Activated T-cell treated with anti-CD3 and anti-CD28 coated beads for 1 hour (primary cell): ENCODE data around the gene PSTPIP1.
"Not testable (repeated sequence)": the region's sequence is repeated elsewhere in the genome, so short reads cannot be mapped to it uniquely, and the experiment has no call there.

Experiments
- DNase-seq: peaks from one replicate; pipeline ENCODE4 v3.0.0-alpha.2; 2020; ENCODE audit warnings: low read depth

PSTPIP1 gene

DNA sequence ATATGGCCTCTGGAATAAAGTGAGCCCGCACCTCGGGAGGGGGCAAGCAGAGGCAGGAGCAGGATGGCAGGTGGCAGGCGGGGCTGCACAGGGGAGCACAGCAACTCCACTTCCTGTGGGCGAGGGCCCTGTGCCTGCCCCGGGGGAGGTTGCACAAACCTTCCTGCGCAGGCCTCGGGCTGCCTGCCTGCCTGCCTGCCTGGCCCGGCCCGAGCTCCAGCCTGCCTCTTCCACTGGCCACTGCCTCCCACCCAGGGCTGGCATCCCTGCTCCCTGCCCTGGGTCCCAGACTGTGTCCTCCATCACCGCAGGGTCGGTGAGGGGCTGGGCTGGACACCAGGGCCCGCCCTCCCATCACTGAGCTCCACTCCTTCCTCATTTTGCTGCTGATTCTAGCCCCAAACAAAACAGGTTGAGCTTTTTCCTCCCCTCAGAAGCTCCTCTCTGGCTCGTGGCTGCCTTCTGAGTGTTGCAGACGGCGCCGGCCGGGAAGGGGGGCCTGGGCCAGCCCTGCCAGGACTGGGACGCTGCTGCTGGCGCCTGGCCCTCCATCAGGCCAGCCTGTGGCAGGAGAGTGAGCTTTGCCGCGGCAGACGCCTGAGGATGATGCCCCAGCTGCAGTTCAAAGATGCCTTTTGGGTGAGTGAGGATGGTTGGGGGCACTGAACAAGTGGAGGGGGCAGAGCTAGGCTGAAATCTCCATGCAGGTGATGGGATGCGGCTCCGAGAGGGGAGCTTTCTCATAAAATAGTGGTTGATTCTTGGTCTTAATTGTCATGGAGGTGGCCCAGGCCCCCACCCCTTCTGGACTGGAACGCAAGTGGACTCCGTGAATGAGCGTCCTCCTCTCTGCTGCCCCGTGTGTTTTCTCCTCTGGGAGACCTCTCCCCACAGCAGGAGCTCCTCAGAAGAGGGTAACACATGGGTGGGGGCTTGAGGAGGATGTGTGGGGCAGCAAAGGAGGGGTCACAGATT is at the start of gene PSTPIP1:
PSTPIP1 (plus strand) TSS at position 156 of the 975 bp plus-strand sequence; CDS start at position 604, 448 bp downstream.
- DNase-seq: peak; percentile 50

GRCh38 chr15:76945494-76946093 is 49.3 kb upstream of the PSTPIP1 start:
- DNase-seq: no peak

DNA sequence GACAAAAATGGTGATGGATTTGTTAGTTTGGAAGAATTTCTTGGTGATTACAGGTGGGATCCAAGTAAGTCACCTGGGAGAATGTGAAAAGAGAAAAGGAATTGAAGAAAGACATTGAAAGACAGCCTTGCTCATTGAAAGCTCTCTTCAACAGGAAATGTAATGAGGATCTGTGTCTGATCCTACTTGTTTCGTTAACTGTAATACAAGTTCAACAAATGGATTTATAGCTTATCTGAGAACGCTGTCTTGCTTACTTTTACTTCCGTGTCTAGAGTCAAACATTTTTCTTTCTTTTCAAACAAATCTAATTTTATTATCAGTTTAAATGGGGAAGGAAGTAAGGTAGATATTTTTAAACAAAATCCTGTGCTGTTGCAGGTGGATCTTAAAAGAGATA is 47.5 kb upstream of the PSTPIP1 start:
- no peak for DNase-seq

DNA sequence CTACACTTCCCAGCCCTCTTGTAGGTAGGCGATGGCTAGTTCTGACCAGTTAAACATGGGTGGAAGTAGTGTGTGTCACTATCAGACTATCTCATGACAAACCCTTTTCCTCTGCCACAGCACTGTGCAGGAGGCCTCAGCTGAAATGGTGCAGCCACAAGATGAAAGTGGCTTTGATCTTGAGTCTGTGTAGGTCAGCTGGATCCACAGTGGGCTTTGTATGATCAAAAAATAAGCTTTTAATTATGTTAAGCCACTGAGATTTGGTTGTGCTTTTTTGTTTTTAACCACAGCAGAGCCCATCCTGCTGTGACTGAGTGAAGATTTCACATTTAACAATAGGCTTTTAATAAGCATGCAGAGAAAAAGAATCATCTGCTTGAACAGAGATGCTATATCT is 43.7 kb upstream of the PSTPIP1 start:
- no peak for DNase-seq

DNA sequence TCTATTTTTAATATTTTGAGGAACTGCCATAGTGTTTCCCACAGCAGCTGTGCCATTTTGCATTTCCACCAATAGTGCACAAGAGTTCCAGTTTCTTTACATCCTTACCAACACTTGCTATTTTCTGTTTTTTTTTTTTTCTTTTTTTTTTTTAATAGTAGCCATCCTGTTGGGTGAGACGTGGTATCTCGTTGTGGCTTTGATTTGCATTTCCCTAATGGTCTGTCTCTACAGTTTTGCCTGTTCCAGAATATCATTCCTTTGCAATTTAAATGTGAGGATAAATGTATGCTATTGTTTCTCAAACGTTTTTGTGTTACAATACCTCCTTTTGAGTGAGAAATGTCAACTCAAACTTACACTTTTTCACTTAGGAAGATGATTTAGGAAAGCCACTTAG is 41.0 kb upstream of the PSTPIP1 start:
- no peak for DNase-seq

DNA sequence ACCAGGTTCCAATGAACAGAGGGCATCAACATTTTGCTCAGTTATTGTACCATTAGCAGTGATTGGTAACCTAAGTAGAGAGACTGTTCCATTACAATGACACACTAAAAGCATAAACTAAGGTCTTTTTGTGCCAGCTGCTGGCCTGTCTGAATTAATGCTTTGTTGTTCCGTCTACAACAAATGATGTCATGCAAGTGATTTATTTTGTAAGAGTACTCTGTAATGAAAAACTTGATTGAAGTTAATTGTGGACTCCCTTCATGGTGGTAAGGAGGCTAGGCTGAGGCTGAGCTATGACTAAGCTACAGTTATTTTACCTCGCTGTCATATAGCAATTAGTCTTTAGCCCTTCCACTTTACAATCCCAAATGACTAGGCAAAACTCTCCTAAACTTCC is 40.2 kb upstream of the PSTPIP1 start:
- DNase-seq: no peak

DNA sequence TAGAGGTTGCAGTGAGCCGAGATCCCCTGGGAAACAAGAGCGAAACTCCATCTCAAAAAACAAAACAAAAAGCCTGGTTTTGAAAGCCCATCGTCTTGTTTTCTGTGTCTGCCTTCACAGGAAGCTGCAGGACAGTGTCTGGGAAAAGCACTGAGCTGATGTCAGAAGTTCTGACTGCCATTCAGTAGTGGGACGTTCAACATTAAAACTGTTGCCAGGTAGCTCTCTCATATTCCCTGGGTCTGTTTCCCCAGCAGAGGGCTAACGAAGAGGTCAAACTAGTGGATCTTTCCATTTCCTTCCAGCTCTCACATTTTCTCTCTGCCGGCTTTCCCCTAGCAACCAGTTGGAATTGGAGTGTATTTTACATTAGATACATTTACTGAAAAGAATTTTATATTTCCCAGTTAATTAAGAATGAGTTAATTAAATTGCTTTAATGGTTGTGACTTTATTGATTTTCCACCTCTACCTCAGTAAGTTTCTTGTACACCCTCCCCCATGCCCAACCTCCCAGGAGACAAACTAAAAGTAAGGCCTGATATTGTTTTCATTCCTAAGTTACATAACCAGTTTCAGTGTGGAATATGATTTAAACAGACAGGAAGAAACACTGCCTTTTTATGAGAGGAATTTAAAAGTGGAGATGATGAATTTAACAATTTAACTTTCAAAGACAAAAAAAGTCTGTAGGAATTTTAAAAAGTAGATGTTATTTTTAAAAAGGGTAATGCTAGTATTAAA is 33.5 kb upstream of the PSTPIP1 start:
- no peak for DNase-seq

DNA sequence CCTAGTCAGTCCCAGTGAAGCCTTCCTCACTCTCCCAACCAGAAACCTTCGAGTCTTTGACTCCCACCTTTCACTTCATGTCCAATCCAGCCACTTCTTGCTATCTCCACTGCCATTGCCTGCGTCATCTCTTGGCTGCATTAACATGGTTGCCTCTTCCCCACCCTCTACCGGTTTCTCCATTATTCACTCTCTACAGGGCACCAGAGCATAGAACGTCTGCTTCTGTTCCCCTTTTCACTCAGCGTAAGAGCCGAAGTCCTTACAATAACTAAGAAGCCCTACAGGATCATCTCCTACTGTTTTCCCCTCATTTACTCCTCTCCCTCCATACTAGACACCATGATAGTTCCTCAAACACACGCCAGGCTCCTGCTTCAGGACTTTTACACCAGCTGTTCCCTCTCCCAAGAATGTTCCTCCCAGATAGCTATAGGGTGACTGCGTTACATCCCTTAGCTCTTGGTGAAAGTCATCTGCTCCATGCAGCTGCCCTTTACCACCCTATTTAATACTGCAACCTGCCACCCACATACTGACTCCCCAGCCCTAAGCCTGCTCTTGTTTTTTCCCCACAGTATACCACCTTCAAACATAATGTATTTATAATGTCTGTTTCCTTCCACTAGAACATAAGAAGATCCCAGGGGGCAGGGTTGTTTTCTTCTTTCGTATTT is 32.5 kb upstream of the PSTPIP1 start:
- no peak for DNase-seq

DNA sequence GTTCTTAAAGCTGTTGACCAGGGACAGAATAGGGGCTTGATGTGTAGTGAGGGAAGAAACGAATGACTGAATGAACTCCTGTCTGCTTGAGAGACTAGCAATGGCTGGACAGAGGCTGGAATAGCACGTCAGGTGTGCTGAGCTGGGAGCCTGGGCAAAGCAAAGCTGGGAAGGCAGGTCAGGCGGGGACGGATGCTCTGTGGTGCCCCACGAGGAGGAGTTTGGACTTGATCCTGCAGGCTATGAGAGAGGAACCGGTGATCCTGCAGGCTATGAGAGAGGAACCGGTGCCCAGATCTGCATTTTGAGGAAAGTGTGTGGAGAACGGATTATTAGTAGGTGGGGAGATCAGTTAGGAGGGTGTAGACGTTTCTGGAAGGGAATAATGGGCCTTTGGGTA is 31.3 kb upstream of the PSTPIP1 start:
- no peak for DNase-seq

DNA sequence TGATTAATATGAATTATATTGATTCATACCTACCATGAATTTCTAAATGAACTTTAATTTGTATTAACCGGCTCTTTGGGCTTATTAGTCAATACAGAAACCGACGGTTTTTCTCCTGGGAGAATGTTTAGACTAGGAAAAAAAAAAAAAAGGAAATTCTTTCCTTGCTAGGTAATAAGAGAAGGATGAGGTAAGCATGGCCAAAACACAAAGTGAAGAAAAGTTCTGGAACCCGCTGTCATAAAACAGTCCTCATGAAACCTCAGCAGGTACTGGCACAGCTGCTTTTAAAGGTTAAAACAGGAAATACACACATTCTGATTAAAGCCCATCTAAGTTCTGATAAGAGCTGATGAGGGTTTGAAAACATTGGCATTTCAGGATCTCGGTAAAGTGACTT is 30.8 kb upstream of the PSTPIP1 start:
- DNase-seq: no peak

DNA sequence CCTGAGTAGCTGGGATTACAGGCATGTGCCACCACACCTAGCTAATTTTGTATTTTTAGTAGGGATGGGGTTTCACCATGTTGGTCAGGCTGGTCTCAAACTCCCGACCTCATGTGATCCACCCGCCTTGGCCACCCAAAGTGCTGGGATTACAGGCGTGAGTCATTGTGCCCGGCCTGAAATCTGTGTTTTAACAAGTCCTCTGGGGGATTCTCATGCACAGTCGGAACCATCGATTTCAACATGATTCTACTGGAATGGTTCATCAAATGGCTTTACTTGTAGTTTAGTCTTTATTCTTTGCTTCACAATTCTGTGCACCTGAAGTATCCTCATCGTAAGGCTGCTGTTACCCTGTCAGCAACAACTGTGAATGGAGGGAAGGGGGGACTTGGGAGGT is 28.9 kb upstream of the PSTPIP1 start:
- DNase-seq: not testable (repeated sequence)

- no peak for DNase-seq
Observed at GRCh38 chr15:76967067-76967466, 27.9 kb upstream of the PSTPIP1 start.

- no peak for DNase-seq
Observed at GRCh38 chr15:76968306-76968705, 26.6 kb upstream of the PSTPIP1 start.

DNA sequence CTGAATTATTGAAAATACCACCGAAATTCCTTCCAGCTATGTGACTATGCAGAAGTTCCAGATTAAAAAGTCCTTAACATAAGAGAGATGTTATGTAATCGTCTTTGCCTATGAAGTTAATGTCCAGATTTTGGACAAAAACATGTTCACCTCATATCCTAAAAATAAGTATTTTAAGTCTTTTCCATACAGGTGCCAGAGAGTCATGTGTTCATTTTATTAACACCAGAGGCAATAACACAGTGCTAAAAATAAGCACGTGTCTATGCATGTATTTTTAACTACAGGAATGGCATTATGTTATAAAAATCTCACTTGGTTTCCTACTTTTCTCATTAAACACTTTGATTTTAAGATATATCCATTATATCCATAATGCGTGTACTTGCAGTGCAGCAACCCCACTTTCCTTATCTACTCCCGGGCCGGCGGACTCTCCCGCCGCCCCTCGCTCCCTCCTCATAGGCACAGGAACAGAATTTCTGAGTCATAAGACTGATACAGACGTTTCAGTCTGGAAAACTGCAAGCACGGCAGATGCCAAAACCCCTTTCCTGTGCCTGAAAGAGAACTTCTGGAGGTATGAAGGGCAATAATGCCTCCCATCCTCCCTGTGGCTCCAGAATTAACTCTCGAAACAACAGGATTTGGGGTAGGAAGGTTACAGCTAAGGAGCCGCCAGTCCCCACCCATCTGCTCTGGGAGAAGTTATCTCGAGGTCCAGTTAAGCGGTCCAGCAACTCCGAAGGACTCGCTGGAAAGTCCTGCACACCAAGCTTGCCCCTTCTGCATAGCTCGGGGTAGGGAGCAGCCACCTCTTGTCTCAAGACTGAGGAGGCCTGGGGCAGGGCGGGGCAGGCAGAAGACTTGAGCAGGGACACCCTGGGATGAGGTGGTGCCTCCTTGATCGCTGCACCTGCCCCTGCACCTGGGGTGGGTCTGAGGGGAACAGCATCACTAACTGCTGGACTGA is 22.3 kb upstream of the PSTPIP1 start:
- no peak for DNase-seq

GRCh38 chr15:76973362-76973743 is 21.6 kb upstream of the PSTPIP1 start:
- DNase-seq: peak; percentile 60

DNA sequence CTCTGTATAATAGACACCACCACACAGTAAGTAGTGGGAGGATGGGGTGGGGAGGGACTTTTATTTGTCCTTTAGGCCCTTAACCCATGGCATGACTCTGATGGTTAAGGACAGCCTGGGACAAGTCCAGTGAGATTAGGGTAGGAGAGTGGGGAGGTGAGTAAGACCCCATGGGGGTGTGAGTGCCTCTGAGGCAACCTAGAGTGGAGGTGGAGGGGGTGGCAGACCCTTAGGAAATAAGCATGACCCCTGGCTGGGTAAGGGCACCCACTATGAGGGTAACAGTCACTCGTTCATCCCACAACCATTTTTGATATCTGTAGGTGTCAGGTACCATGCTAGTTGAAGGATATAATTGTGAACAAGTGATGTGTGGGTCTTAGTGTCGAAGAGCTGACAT is 21.0 kb upstream of the PSTPIP1 start:
- no peak for DNase-seq

GRCh38 chr15:76974456-76975036 is 20.4 kb upstream of the PSTPIP1 start:
- no peak for DNase-seq

- no peak for DNase-seq
Observed at GRCh38 chr15:76976141-76976540, 18.8 kb upstream of the PSTPIP1 start.

DNA sequence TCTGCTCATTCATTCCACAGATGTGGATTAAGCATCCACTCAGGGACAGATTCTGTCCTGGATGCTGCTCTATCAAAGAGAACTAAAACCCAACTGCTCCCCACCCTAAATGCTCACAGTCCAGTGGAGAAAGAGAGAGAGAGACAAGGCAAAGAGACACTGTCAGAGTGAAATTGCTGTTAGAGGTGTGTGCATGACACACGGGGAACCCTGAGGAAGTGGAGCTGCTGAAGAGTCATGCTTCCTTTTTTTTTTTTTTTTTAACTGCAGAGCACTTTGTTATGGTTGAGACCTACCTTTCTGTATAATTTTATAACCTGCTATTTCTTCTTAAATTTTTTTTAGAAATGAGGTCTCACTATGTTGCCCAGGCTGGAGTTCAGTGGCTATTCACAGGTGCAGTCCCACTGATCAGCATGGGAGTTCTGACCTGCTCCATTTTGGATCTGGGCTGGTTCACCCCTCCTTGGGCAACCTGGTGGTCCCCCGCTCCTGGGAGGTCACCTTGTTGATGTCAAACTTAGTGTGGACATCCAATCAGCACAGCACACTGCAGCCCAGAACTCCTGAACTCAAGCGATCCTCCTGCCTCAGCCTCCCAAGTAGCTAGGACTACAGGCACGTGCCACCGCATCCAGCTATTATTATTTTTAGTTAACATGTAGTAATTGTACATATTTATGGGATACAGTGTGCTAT is 18.2 kb upstream of the PSTPIP1 start:
- DNase-seq: no peak
